Epidermal melanocyte (primary cell): ENCODE measurements around the gene ATG4B.
A peak's percentile ranks its signal among the peaks of the same experiment; 100 is the strongest.

Experiments
- DNase-seq: peaks from one replicate; pipeline ENCODE4 v3.0.0; 2011; ENCODE audit warnings: low spot score; ENCODE audit not compliant: insufficient read length

ATG4B gene

GRCh38 chr2:241680827-241681599, 43.5 kb downstream of the ATG4B start:
- DNase-seq: peak; percentile 53

DNA sequence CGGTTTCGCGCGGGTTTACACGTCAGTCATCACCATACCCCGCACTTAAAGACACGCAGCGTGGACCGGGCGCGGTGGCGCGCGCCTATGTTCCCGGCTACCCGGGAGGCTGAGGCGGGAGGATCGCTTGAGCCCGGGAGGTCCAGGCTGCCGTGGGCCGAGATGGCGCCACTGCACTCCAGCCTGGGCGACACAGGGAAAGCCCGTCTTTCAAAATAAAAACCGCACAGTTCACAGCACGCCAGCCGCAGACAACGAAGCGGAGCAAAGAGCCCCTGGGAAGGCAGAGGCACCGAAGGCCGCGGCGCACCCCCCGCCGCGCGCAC, 48.8 kb downstream of the ATG4B start:
- DNase-seq: no peak

- peak; percentile 100 for DNase-seq
These were observed 49.3 kb downstream of the ATG4B start, which contains the start of gene DTYMK for GRCh38 chr2:241686650-241687425. Gene DTYMK (minus strand): TSS chr2:241686815. CDS start chr2:241686783, 32 bp downstream.

DNA sequence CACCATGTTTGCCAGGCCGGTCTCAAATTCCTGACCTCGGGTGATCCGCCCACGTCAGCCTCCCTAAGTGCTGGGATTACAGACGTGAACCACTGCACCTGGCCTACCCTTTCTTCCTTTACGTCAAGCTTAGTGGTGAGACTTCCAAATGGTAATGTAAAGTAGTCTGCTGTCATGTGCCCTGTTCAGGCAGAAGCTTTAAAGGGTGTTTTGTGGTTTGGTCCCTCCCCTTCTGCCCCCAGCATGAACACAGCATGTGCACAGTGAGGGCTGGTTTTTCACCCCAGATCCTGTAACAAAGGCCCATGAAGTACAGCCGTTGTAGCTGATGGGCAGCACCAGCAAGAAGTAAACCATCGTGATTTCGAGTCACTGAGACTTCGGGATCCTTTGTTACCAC, 51.8 kb downstream of the ATG4B start:
- DNase-seq: no peak

DNA sequence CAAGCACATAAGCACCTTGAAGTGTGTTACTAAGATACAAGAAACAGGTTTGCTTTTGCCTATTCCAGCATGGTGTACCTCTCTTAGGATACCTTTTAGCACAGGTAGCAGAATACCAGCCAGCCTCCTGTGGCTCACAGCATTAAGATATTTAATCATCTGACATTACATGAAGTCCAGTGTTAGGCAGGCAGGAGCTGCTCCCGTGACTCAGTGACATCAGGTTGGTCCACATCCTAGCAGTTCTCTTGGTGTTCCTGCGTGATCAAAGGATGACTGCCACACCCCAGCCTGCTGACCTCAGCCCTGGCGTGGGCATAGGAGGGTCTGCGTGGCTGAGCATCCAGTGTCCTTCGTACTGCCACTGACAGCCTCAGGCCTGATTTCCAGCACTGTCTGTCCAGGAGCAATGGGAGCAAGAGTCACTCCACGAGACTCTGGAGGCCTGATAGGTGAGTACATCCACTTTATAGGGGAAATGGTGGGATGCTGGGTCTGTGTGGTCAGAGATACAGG, 52.8 kb downstream of the ATG4B start:
- DNase-seq: no peak

- DNase-seq: no peak
These were observed 55.0 kb downstream of the ATG4B start for GRCh38 chr2:241692448-241692847.

DNA sequence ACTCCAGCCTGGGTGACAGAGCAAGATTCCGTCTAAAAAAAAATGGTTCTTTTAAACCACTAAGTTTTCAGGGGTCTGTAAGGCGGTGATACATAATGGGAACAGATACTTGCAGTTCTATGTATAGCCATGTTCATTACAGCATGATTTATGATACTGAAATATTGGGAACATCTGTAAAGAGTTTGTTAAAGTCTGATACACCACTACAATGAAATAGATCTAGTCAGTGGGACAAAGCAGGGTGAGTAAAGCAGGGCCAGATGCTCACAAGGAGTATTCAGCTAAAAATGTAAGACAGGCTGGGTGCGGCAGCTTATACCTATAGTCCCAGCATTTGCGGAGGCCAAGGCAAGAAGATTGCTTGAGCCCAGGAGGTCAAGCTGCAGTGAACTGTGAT, 58.2 kb downstream of the ATG4B start:
- DNase-seq: no peak

GRCh38 chr2:241701149-241701398, 63.6 kb downstream of the ATG4B start:
- DNase-seq: no peak

DNA sequence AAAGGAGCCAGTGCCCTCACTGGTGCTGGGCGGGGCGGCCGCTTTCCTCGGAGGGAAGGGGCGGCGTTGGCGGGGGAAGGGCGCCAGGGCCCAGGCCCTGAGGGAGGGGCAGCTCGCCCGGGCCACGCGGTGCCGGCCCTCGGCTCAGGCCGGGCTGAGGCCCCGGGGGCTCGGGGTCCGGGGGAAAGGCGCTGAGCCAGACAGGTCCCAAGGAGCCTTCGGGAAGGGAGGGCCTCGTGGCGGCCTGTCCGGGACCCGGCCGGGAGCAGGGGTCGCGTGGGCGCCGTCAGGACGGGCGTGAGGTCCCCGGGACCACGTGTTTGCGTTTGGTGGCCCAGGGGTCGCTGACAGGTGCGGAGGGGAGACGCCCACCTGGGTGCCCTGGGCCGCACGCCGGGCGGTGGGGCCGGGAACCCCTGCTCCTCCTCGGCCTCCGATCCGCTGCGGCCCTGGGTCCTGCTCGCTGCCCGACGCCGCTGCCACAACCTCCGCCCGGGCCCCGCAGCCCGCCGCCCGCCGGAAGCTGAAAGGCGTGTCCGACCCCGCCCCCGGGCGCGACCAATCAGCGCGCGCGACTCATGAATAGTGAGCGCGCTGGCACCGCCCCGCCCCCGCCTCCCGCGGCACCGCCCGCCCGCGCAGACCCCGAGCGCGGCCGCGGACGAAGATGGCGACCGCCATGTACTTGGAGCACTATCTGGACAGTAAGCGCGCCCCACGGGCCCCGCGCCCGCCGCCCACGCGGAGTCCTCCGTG, 64.1 kb downstream of the ATG4B start, which contains the start of gene ING5:
Gene ING5, plus strand, starts transcription at position 641 of the 756 bp plus-strand sequence. Its CDS starts 27 bp downstream, at position 668.
- peak; percentile 75 for DNase-seq

DNA sequence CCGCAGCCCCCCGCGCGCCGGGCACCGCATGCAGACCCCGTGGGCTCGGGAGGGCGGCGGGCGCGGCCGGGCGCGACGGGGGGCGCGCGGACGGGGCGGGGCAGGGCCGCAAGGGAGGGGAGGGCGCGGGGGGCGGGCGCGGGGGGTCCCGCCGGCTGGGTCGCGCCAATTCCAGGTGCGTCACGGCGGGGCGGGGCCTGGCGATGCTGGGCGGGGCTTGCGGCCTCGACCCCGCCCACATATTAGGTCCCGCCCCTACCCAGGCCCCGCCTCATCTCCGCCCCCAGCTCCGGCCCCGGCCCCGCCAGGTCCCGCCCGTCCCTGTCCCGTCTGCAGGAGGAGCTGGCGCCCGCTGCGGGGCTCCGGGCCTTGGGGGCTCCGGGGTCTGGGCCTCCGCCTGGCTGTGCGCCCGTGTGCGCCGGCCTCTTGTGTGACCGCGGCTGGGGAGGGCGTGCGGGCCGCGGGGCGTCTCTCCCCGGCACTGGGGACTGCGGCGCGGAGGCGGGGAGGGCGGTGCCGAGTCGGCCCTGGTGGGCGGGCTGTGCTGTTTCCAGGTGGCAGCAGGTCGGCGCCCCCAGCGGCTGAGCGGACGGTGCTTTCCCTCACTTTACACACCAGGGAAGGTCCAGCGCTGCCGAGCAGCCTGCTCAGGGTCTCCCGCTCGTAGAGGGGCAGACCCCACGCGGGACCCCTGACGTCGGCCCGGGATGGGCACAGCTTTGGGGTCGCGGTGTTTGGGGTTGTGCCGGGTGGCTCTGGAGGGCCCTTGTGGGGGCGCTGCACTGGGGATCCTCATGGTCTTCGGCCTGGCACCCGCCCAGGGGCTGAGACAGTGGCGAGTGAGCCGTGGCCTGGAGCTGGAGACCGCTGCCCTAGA, 64.9 kb downstream of the ATG4B start:
- DNase-seq: peak; percentile 63

DNA sequence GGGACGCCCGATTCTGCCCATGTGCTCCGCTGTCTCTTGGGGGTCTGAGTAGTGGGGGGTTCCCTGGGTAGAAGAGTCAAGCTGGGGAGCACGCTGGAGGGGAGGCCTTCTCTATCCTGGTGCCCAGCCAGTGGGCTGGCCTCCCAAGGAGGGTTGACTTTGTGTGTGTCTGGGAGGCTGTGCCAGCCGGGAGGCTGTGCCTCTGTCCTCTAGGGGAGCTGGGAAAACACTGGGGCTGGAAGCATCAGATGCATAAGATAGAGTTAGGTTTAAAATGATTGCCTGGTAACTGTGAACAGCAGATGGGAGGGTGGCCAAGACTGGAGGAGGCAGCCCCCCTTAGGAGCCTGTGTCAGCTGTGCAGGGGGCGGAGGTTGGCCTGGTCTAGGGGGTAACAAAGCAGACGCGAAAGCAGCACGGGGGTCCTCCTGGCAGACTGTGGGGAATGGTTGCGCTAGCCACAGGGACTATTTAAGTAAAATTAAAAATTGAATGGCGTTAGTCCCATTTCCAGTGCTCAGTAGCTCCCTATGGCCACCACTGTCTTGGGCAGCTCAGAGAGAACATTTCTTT, 65.6 kb downstream of the ATG4B start:
- DNase-seq: no peak

DNA sequence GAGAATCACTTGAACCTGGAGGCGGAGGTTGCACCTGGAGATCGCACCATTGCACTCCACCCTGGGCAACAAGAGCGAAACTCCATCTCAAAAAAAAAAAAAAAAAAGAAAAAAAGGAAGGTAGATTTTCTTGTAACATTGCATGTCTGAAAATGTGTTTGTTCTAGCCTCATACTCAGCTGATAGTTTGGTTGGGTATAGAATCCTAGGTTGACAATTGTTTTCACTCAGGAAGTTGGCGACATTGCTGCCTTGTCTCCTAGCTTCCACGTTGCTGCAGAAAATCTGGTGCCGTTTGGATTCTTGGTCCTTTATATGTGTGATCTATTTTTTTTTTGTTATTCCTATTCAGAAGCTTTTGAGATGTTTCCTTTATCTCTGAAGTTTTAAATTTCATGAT, 69.0 kb downstream of the ATG4B start:
- DNase-seq: no peak

DNA sequence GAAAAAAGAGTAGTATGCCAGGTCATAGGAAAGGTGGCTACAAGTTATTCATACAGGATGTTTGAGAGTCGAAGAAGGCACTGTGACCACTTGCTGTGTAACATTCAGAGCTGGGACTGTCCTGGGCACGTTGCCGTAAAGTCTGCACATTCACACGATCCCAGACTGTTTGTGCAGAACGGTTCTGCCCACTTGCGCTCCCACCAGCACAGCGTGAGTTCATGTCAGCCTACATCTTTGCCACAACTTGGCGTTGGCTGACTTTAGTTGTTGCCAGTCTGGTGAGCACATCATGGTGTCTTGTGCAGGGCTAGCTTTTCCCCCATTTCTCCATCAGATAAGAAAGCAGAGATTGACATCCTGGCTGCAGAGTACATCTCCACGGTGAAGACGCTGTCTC, 71.4 kb downstream of the ATG4B start:
- DNase-seq: no peak

- DNase-seq: no peak
These were observed 81.6 kb downstream of the ATG4B start for GRCh38 chr2:241719093-241719492.

DNA sequence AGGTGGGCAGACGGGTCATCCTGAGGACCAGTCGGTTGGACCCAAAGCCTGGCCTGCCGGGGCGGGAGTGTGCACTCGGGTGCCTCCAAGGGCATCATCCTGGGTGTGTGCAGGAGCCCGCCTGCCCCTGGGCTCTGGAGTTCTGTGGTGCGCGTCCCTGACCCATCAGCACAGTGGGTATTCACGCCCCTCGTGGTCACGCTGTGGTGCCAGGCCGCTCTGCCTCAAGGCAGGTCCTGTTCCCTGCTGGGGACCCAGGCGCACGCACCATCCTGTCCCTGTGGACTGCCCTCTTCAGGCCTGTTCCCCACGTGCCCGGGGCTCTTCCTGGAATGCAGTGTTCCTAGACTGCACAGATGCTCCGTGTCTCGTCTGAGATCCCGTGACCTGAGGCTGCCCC, 82.6 kb downstream of the ATG4B start:
- no peak for DNase-seq

GRCh38 chr2:241720560-241720959, 83.1 kb downstream of the ATG4B start:
- DNase-seq: no peak

GRCh38 chr2:241721852-241722251, 84.4 kb downstream of the ATG4B start:
- no peak for DNase-seq

DNA sequence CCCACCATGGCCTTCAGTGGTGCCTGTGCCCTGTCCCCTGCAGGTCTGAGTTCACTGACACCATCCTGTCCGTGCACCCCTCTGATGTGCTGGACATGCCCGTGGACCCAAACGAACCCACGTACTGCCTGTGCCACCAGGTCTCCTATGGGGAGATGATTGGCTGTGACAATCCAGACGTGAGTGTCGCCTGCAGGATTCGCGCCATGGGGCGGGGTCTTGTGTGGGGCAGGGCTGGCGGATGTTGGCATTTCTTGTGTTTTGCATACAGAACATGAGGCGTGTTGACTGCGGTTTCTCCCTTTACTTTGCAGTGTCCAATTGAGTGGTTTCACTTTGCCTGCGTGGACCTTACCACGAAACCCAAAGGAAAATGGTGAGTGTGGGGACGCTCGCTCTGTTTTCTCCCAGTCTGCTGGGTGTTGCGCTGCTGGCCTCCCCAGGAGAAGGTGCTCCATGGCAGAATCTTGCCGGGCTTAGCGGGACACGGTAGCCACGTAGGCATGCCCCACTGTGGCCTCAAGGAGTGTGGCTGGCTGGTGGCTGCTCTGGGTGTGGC, 85.5 kb downstream of the ATG4B start:
- DNase-seq: no peak
